NB4 (cell line): ENCODE results near the gene PCGF3.

Source experiments
- DNase-seq: peaks from one replicate; pipeline ENCODE4 v3.0.0; 2010; ENCODE audit warnings: low read depth
- H3K4me3 ChIP-seq: one replicate; pipeline ENCODE4 v1.5.1; 2011; ENCODE audit warnings: mild to moderate bottlenecking, low read depth, low read length, moderate library complexity
- MAX ChIP-seq: IDR thresholded peaks from 2 replicates; pipeline ENCODE4 v1.6.1; 2011; ENCODE audit warnings: low read depth, low read length
- MYC ChIP-seq: IDR thresholded peaks from 2 replicates; pipeline ENCODE4 v1.6.1; 2011; ENCODE audit warnings: low read depth, low read length
- POLR2A ChIP-seq: IDR thresholded peaks from 2 replicates; pipeline ENCODE4 v1.6.1; 2011; ENCODE audit warnings: mild to moderate bottlenecking; ENCODE audit not compliant: insufficient read length; ENCODE audit errors: extremely low read depth
- TF ChIP-seq, protein P1 (sequence below): IDR thresholded peaks from one replicate; pipeline ENCODE4 v1.5.1; 2012; ENCODE audit warnings: low read depth, low read length

PCGF3 gene

GRCh38 chr4:678331-679103 lies 27.1 kb upstream of the PCGF3 start:
- H3K4me3 ChIP-seq, result no peak overlapping the region
- DNase-seq, result no peak
- TF ChIP-seq MAX (no peak), POLR2A (peak; percentile 6)

DNA sequence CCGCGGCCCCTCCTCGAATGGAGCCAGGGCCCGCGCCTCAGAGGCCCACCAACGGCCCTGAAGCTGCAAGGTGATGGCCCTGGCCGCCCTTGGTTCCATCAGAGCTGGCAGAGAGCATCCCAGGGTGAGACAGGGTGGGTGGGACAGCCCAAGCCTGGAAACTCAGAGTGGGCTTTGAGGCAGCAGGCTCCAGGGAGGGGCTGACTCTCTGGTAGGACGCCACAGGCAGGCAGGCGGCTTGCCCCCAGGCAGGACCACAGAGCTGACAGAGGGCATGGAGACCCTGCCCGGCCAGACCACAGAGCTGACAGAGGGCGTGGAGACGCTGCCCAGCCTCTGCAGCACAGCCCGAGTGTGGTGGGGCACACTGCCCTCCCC lies 26.5 kb upstream of the PCGF3 start:
- TF ChIP-seq, protein P1, sequence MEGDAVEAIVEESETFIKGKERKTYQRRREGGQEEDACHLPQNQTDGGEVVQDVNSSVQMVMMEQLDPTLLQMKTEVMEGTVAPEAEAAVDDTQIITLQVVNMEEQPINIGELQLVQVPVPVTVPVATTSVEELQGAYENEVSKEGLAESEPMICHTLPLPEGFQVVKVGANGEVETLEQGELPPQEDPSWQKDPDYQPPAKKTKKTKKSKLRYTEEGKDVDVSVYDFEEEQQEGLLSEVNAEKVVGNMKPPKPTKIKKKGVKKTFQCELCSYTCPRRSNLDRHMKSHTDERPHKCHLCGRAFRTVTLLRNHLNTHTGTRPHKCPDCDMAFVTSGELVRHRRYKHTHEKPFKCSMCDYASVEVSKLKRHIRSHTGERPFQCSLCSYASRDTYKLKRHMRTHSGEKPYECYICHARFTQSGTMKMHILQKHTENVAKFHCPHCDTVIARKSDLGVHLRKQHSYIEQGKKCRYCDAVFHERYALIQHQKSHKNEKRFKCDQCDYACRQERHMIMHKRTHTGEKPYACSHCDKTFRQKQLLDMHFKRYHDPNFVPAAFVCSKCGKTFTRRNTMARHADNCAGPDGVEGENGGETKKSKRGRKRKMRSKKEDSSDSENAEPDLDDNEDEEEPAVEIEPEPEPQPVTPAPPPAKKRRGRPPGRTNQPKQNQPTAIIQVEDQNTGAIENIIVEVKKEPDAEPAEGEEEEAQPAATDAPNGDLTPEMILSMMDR, result no peak
- TF ChIP-seq POLR2A (no peak), MAX (no peak), MYC (no peak)
- H3K4me3 ChIP-seq, result no peak overlapping the region
- no peak for DNase-seq

DNA sequence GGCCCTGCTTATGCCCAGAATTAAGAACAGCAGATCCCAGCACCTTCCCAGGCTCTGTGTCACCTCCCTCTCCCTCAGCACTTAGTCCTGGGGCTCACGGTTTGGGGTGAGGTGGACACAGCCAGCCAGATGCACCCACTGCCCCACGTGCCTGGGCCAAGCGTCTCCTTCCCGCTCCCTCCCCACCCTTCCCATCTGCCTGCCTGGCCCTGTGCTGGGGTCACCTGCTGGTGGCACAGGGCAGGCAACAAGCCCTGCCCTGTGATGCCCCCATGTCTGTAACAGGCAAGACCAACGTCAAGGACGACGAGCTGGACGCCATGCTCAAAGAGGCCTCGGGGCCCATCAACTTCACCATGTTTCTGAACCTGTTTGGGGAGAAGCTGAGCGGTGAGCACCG lies 26.0 kb upstream of the PCGF3 start:
- TF ChIP-seq, protein P1, result no peak
- TF ChIP-seq POLR2A, result no peak
- TF ChIP-seq MYC, result no peak
- no peak for TF ChIP-seq MAX
- no peak overlapping the region for H3K4me3 ChIP-seq
- no peak for DNase-seq

DNA sequence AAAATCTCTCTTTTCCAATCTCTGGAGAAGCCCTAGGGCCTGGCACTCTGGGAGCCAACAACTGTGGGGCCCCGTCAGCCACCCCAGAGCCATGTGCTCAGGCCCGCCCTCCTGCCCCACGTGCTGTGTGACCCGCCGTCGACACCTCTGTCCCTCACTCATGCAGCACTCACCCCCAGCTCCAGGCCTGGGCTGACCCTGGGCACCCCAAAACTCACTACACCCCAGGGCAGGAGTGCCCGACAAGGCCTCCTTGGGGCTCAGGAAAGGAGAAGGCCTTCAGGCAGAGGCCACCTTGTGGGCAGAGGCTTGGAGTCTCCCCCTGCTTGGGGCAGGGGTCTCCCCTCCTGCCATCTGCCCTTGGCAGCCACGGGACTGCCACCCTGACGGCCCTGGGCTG lies 25.5 kb upstream of the PCGF3 start:
- H3K4me3 ChIP-seq, result no peak overlapping the region
- TF ChIP-seq MAX (no peak), POLR2A (no peak), MYC (no peak)
- TF ChIP-seq, protein P1, result no peak
- no peak for DNase-seq

- TF ChIP-seq POLR2A (no peak), MAX (no peak), MYC (no peak)
- TF ChIP-seq, protein P1, result no peak
- H3K4me3 ChIP-seq, result no peak overlapping the region
- DNase-seq, result peak; percentile 20
Observed at GRCh38 chr4:680551-680927, 25.1 kb upstream of the PCGF3 start.

DNA sequence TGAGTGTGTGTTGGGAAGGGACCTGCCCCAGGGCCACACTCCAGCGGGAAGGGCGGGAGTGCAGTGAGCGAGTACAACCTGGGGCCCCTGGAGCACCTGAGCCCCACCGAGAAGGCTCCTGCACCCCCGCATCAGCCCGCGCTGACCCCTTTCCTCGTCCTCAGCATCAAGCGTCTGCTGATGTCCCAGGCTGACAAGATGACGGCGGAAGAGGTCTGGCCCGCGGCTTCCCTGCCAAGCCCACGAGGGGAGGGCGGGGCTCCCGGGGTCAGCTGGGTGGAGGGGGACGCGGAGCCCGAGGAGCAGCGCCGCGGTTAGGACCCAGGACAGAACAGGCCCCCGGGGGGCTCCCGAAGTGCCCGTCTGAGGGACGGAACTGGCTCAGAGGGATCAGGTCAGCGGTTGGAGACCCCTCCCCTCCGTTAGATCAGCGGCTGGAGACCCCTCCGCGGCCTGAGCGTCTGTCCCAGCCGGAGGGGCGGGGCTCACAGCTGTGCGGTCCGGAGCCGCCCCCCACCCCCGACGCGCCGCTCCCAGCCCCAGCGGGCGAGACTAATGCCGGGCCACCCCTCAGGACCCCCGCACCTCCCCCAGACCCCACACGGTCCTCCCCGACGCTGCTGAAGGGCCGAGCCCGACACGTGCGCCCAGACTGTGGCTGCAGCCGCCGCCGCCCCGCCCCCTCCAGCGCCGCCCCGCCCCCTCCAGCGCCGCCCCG lies 24.5 kb upstream of the PCGF3 start:
- peak overlapping the region; percentile 32 for H3K4me3 ChIP-seq
- peak; percentile 77 for DNase-seq
- no peak for TF ChIP-seq MYC
- no peak for TF ChIP-seq POLR2A
- no peak for TF ChIP-seq MAX
- TF ChIP-seq, protein P1, result no peak
